ENCODE measurements around the gene XRCC5. TPM values are rescaled to one million over a fixed set of nuclear protein-coding genes. Genes with fewer than 3 reads are reported as not detected.
A peak's percentile ranks its signal among the peaks of the same experiment; 100 is the strongest.

The XRCC5 gene
- total RNA-seq, 2 donors from 2014 or later, result 492 to 493 TPM

DNA sequence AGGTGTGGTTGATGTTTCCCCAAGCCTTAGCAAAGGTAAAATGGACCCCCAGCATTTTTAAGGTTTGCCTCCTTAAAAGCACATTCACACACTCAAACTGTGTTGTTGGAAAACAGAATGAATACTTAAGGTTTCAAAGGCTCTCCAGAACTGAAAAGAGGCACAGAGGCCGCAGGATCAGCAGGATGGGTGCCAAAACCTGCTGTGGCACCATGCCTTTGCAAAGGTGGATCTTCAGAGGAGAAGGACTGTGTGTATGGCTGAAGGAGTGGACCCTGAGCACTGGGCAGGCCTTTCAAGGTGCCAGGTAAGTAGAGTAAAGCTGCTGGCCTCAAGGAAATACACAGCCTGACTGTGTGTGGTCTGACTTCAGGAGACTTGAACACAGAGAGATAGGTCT is 127.3 kb downstream of the XRCC5 start:
- Histone ChIP-seq H3K9me3 (ENCODE audit: control insufficient read depth, low read length) (peaks cover 13% of the 10 kb centered on the region), H3K27me3 (ENCODE audit: control insufficient read depth, insufficient read depth, low read length, poor library complexity, severe bottlenecking) (no peaks in the 10 kb centered on the region), H3K36me3 (ENCODE audit: control insufficient read depth, insufficient read depth, low read length) (no peaks in the 10 kb centered on the region), H3K27ac (ENCODE audit: low read depth, low read length) (no peak overlapping the region), H3K4me3 (ENCODE audit: low read length) (no peak overlapping the region), H3K9ac (ENCODE audit: extremely low read depth, low read length, poor library complexity, severe bottlenecking) (no peak overlapping the region), H3K4me1 (ENCODE audit: control insufficient read depth, insufficient read depth, low read length) (no peaks in the 10 kb centered on the region)
- no peak for TF ChIP-seq CTCF (conservative IDR thresholded peaks at IDR 0.05)
- WGBS, 2 experiments (ENCODE audit: insufficient coverage in 1 of 2, insufficient read length in 1 of 2), result 0 to 2% methylated on average over 1 of the region's 1 CpG
- peaks cover 3% of the 10 kb centered on the region for H3K27me3 Mint-ChIP-seq (ENCODE audit: insufficient read depth)
- no peak overlapping the region for H3K4me3 Mint-ChIP-seq
- H3K9me3 Mint-ChIP-seq, result peaks cover 21% of the 10 kb centered on the region
- peaks cover 2% of the 10 kb centered on the region for H3K36me3 Mint-ChIP-seq (ENCODE audit: low read depth)
- no peak for DNase-seq
- H3K4me1 Mint-ChIP-seq, result no peaks in the 10 kb centered on the region
- H3K27ac Mint-ChIP-seq, result no peak overlapping the region

DNA sequence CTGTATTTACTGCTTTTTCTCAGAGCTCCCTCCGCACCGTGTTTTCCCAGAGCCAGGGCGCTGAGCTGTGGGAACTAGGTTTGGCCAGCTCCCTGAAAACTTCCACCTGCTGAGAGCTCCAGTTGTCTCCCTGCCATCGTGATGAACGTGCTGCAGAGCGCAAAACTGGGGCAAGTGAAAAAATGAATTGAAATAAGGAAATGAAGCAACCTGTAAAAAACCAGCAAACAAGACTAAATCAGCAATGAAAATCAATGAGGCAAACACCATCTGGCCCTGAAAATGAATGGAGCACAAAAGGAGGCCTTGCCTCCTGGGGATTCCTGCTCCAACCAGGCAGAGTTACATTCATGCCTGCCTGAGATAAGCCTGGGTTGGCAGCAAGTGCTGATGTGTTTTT is 133.2 kb downstream of the XRCC5 start:
- Mint-ChIP-seq H3K36me3 (ENCODE audit: low read depth) (no peaks in the 10 kb centered on the region), H3K9me3 (no peaks in the 10 kb centered on the region), H3K4me3 (no peak overlapping the region), H3K27ac (no peak overlapping the region), H3K27me3 (ENCODE audit: insufficient read depth) (no peaks in the 10 kb centered on the region), H3K4me1 (peaks cover 12% of the 10 kb centered on the region)
- TF ChIP-seq CTCF (conservative IDR thresholded peaks at IDR 0.05), result no peak
- Histone ChIP-seq H3K27ac (ENCODE audit: low read depth, low read length) (no peak overlapping the region), H3K4me3 (ENCODE audit: low read length) (no peak overlapping the region), H3K4me1 (ENCODE audit: control insufficient read depth, insufficient read depth, low read length) (no peaks in the 10 kb centered on the region), H3K9me3 (ENCODE audit: control insufficient read depth, low read length) (no peaks in the 10 kb centered on the region), H3K9ac (ENCODE audit: extremely low read depth, low read length, poor library complexity, severe bottlenecking) (no peak overlapping the region), H3K36me3 (ENCODE audit: control insufficient read depth, insufficient read depth, low read length) (no peaks in the 10 kb centered on the region), H3K27me3 (ENCODE audit: control insufficient read depth, insufficient read depth, low read length, poor library complexity, severe bottlenecking) (no peaks in the 10 kb centered on the region)
- peak; percentile 46 for DNase-seq
- 77 to 83% methylated on average over 5 to 6 of the region's 6 CpGs for WGBS, 2 experiments (ENCODE audit: insufficient coverage in 1 of 2, insufficient read length in 1 of 2)

GRCh38 chr2:216243026-216243425 is 133.9 kb downstream of the XRCC5 start:
- Mint-ChIP-seq H3K36me3 (ENCODE audit: low read depth) (no peaks in the 10 kb centered on the region), H3K27ac (no peak overlapping the region), H3K4me3 (no peak overlapping the region), H3K9me3 (no peaks in the 10 kb centered on the region), H3K4me1 (peaks cover 12% of the 10 kb centered on the region), H3K27me3 (ENCODE audit: insufficient read depth) (no peaks in the 10 kb centered on the region)
- H3K9me3 ChIP-seq (ENCODE audit: control insufficient read depth, low read length), result peaks cover 3% of the 10 kb centered on the region
- no peaks in the 10 kb centered on the region for H3K27me3 ChIP-seq (ENCODE audit: control insufficient read depth, insufficient read depth, low read length, poor library complexity, severe bottlenecking)
- no peak overlapping the region for H3K27ac ChIP-seq (ENCODE audit: low read depth, low read length)
- WGBS, 2 experiments (ENCODE audit: insufficient coverage in 1 of 2, insufficient read length in 1 of 2), result 86 to 100% methylated on average over 2 to 3 of the region's 3 CpGs
- no peak for TF ChIP-seq CTCF (conservative IDR thresholded peaks at IDR 0.05)
- H3K36me3 ChIP-seq (ENCODE audit: control insufficient read depth, insufficient read depth, low read length), result no peaks in the 10 kb centered on the region
- H3K4me1 ChIP-seq (ENCODE audit: control insufficient read depth, insufficient read depth, low read length), result no peaks in the 10 kb centered on the region
- H3K9ac ChIP-seq (ENCODE audit: extremely low read depth, low read length, poor library complexity, severe bottlenecking), result no peak overlapping the region
- H3K4me3 ChIP-seq (ENCODE audit: low read length), result no peak overlapping the region
- peak; percentile 13 for DNase-seq
